ENCODE results near the gene SSPN.

SSPN gene

DNA sequence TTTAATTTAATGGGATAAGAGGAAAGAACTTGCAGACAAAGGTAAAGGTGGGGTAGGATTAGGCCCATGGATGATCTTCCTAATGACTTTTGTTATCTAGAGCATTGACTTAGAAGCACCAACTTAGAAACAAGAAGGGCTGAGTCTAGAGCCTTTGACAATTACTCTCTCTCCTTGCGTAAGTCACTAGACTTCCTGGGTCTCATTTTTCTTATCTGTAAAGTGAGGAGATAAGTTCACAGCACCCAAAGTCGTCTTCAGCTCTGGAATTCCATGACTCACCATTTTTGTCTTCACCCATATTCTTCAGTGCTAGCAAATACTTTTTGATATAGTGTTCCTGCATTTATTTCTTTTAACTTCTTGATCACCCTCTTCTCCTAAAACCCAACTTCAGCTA lies 75.7 kb downstream of the SSPN start:
- ATAC-seq, result no peak
- no peak for TF ChIP-seq PPARA (CRISPR knock-in tag; IDR thresholded peaks at IDR 0.05; ENCODE audit: borderline replicate concordance)
- no peak for TF ChIP-seq BACH2 (CRISPR knock-in tag; IDR thresholded peaks at IDR 0.05; ENCODE audit: borderline replicate concordance)
- no peak for TF ChIP-seq CSDC2 (CRISPR knock-in tag; IDR thresholded peaks at IDR 0.05)
- TF ChIP-seq, protein P1, sequence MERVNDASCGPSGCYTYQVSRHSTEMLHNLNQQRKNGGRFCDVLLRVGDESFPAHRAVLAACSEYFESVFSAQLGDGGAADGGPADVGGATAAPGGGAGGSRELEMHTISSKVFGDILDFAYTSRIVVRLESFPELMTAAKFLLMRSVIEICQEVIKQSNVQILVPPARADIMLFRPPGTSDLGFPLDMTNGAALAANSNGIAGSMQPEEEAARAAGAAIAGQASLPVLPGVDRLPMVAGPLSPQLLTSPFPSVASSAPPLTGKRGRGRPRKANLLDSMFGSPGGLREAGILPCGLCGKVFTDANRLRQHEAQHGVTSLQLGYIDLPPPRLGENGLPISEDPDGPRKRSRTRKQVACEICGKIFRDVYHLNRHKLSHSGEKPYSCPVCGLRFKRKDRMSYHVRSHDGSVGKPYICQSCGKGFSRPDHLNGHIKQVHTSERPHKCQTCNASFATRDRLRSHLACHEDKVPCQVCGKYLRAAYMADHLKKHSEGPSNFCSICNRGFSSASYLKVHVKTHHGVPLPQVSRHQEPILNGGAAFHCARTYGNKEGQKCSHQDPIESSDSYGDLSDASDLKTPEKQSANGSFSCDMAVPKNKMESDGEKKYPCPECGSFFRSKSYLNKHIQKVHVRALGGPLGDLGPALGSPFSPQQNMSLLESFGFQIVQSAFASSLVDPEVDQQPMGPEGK (CRISPR knock-in tag; IDR thresholded peaks at IDR 0.05; ENCODE audit: borderline replicate concordance), result no peak
- TF ChIP-seq ZNF70 (CRISPR knock-in tag; IDR thresholded peaks at IDR 0.05), result no peak
- no peak for TF ChIP-seq ZNF565 (CRISPR knock-in tag; conservative IDR thresholded peaks at IDR 0.05; ENCODE audit: low read depth)
- no peak for TF ChIP-seq OSR1 (CRISPR knock-in tag; IDR thresholded peaks at IDR 0.05)
- no peak for TF ChIP-seq ZFP30 (CRISPR knock-in tag; IDR thresholded peaks at IDR 0.05)
- no peak for TF ChIP-seq TCF4 (CRISPR knock-in tag; IDR thresholded peaks at IDR 0.05; ENCODE audit: borderline replicate concordance)
- no peak for TF ChIP-seq ZC3H10 (CRISPR knock-in tag; IDR thresholded peaks at IDR 0.05)
- TF ChIP-seq TOX (CRISPR knock-in tag; IDR thresholded peaks at IDR 0.05; ENCODE audit: borderline replicate concordance), result no peak
- TF ChIP-seq, protein P2, sequence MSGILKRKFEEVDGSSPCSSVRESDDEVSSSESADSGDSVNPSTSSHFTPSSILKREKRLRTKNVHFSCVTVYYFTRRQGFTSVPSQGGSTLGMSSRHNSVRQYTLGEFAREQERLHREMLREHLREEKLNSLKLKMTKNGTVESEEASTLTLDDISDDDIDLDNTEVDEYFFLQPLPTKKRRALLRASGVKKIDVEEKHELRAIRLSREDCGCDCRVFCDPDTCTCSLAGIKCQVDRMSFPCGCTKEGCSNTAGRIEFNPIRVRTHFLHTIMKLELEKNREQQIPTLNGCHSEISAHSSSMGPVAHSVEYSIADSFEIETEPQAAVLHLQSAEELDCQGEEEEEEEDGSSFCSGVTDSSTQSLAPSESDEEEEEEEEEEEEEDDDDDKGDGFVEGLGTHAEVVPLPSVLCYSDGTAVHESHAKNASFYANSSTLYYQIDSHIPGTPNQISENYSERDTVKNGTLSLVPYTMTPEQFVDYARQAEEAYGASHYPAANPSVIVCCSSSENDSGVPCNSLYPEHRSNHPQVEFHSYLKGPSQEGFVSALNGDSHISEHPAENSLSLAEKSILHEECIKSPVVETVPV (CRISPR knock-in tag; IDR thresholded peaks at IDR 0.05), result no peak

- peak; percentile 20; the same call in 2 of the 3 replicates for ATAC-seq
- TF ChIP-seq, protein P1 (CRISPR knock-in tag; IDR thresholded peaks at IDR 0.05; ENCODE audit: borderline replicate concordance), result no peak
- TF ChIP-seq ISL1 (CRISPR knock-in tag; IDR thresholded peaks at IDR 0.05), result no peak
- no peak for TF ChIP-seq POU6F1 (CRISPR knock-in tag; IDR thresholded peaks at IDR 0.05; ENCODE audit: borderline replicate concordance, low read depth)
- no peak for TF ChIP-seq RARB (CRISPR knock-in tag; IDR thresholded peaks at IDR 0.05)
- no peak for TF ChIP-seq ARNTL (CRISPR knock-in tag; IDR thresholded peaks at IDR 0.05; ENCODE audit: borderline replicate concordance, low read depth)
- TF ChIP-seq GLIS3 (CRISPR knock-in tag; IDR thresholded peaks at IDR 0.05), result no peak
- no peak for TF ChIP-seq CSDC2 (CRISPR knock-in tag; IDR thresholded peaks at IDR 0.05)
- no peak for TF ChIP-seq ZFP30 (CRISPR knock-in tag; IDR thresholded peaks at IDR 0.05)
These were observed 76.6 kb downstream of the SSPN start for GRCh38 chr12:26271889-26272492.

DNA sequence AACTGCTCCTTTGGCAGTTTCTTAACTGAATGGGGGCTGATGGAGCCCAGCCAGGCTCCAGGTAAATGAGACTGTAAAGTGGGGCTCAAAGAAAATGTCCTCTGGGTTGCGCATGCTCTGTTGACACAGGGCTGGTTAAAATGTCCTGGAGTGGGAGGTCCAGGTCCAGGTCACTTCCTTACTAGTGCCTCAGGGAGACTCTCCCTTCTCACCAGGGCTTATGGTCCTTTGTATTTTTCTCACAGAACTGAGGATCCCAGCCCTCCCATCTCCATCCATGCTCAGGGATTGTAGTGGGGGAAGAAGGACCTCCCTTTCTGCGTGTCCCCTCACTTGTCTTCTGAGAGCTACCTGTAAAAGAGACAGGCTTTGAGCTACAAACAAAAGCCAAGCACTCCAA lies 77.5 kb downstream of the SSPN start:
- TF ChIP-seq ZFP3 (CRISPR knock-in tag; IDR thresholded peaks at IDR 0.05), result no peak
- TF ChIP-seq, protein P1 (CRISPR knock-in tag; IDR thresholded peaks at IDR 0.05; ENCODE audit: borderline replicate concordance), result no peak
- no peak for TF ChIP-seq ISL1 (CRISPR knock-in tag; IDR thresholded peaks at IDR 0.05)
- TF ChIP-seq, protein P2 (CRISPR knock-in tag; IDR thresholded peaks at IDR 0.05), result no peak
- TF ChIP-seq BACH2 (CRISPR knock-in tag; IDR thresholded peaks at IDR 0.05; ENCODE audit: borderline replicate concordance), result no peak
- no peak for TF ChIP-seq TOX (CRISPR knock-in tag; IDR thresholded peaks at IDR 0.05; ENCODE audit: borderline replicate concordance)
- TF ChIP-seq TCF4 (CRISPR knock-in tag; IDR thresholded peaks at IDR 0.05; ENCODE audit: borderline replicate concordance), result no peak
- no peak for ATAC-seq

All from SK-N-SH treated with all-trans-retinoic acid at 6 μM for 48 hours (cell line).